Stimulated activated CD4-positive, alpha-beta T cell treated with anti-CD3 and anti-CD28 coated beads, Interleukin-2, amount 100 ng/mL, for 48 hours (primary cell): ENCODE measurements around the gene INSYN2B.
"Not testable (repeated sequence)": the region's sequence is repeated elsewhere in the genome, so short reads cannot be mapped to it uniquely, and the experiment has no call there.

ENCODE experiments used
- DNase-seq, 2 donors: peaks; one replicate each; pipeline ENCODE4 v3.0.0-alpha.2; 2020

INSYN2B gene

GRCh38 chr5:169840405-169840804 lies 139.9 kb downstream of the INSYN2B start:
- DNase-seq = no peak

DNA sequence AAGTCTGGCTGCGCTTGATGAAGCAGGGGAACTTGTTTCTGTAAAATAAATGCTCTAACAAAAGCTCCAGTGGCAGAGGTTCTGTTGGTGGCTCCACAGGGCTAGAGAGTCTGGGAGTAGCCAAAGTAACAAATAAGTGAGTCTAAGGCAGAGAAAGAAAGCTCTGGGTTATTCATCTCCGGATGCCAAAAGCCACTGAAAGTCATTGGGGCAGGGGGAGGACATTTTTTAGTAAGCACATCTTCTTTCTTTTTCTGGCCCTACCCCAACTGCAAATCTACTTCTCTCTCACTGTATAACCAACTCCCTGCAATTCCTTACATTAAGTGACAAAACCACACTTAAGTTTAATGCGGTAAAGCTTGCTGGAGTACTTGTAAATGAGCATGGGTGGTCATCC lies 141.6 kb downstream of the INSYN2B start:
- DNase-seq = no peak

- DNase-seq = no peak
Measured at GRCh38 chr5:169837686-169838085, 142.6 kb downstream of the INSYN2B start.

DNA sequence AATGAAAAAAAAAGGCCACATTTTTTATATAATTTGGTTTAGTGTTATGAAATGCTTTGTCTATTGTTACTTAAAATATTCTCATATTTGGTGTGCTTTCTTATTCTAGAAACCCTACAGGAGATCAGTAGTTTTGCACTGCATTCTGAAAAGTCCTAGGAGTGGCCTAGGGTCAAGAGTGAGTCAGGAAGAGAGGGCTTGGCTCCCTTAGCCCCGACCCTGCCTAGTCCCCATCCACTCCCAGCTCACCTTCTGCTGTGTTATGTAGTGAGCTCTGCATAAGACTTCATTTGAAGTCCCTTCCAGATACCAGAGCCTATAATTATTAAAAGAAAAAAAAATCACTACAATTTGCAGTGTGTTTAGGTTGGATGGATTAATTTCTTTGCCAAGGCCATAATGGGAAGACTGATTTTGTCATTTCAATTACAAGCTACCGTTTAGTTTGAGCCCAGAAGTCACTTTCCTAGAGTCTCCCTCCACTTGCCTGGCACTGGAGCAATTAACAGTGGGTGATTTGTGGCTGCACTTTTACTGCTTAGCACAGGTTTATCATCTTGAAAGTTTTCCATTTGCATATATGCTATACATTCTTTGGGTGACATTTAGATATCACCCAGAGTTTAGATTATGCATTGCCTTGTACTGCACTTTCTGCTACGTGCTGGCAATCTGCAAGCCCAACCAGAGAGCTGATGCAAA lies 143.3 kb downstream of the INSYN2B start:
- no peak for DNase-seq

- not testable (repeated sequence) for DNase-seq
Measured at GRCh38 chr5:169834540-169834939, 145.8 kb downstream of the INSYN2B start.

GRCh38 chr5:169833681-169834292 lies 146.5 kb downstream of the INSYN2B start:
- not testable (repeated sequence) for DNase-seq

DNA sequence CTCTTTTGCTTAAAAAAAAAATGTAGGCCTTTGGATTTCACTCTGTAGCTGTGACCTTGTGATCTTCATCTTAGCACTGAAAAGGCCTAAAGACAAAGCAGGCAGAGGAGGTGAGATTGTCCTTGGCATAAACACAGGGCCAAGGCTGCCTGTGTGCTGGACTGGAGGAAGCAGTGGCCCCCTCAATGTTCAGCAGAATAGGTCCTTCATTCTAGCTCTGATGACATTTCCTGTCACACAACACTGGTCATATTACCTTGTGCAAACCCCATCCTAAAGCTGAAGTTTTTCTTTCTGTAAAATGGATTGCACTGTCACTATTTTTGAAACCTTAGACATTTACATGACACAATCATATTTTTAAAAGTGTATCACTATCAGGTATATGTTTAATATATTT lies 147.4 kb downstream of the INSYN2B start:
- no peak for DNase-seq

GRCh38 chr5:169832304-169832703 lies 148.0 kb downstream of the INSYN2B start:
- DNase-seq = no peak

- no peak for DNase-seq
Measured at GRCh38 chr5:169831331-169831730, 149.0 kb downstream of the INSYN2B start.

DNA sequence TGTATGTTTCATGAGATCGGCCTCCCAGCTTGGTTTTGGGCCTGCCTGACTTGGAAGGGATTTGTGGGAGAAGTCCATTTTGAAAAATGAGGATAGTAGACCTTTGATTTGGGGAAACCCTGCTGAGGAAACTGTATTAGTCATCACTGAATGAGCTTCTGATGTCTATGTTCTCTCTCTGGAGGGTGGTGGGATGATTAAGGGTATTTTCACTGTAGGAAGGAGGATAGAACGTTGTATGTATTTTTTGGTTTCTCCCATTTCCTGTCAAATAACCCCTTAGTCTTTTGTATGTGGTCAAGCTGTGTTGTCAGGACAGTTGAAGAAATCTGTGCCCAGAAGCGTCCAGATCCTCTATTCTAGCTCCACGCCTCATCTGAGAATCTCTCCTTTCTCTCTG lies 151.9 kb downstream of the INSYN2B start:
- no peak for DNase-seq

DNA sequence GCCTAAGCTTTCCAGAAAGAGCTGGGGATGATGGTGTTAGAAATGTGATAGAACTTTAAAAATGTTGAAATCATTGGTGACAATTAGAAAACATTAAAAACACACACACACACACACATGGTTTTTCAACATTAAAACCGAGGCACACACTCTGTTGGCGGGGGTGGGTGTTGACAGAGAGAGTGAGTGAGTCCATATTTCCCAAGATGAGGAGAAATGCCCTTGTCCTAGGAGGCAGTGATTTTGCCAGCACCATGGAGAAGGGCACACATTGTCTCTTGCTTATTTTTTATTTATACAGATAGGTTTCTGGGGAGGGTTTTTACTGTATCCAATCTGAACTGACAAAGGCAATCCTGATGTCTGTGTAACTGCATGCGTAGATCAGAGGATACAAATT lies 152.5 kb downstream of the INSYN2B start:
- no peak for DNase-seq

DNA sequence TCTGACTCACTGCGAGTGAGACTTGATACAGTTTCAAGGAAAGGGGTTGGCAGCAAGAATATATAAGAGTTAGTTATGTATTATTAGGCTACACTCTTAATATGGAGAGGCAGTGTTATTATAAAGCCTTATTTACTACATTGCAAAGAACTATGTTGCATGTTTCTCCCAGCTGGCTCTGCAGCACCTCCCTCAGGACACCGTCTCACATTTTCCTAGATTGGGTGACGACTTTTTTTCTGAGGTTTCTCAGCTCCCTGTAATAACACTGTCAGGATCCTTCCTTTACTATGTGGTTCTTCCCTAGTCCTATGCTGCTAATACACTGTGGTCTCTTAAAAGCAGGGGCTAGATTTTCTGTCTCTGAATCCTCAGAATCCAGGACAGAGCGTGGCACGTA lies 153.7 kb downstream of the INSYN2B start:
- DNase-seq = no peak

DNA sequence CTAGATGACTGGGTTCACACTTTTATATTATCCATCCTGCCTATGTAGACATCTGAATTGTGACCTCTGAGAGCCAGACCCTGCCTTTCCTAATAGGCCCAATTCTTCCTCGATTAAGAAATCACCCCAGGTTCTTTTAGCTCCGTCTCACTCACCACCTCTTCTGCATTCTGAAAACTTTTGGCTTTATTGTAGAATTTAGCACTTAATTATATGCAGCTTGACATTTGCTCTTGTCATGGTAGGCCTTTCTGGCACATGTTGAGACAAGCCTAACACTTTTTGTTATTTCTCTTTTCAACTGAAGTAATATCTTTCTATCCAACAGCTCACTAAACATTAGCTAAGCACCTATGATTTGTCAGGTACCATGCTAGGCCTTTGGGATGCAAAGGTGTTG lies 163.3 kb downstream of the INSYN2B start:
- no peak for DNase-seq

DNA sequence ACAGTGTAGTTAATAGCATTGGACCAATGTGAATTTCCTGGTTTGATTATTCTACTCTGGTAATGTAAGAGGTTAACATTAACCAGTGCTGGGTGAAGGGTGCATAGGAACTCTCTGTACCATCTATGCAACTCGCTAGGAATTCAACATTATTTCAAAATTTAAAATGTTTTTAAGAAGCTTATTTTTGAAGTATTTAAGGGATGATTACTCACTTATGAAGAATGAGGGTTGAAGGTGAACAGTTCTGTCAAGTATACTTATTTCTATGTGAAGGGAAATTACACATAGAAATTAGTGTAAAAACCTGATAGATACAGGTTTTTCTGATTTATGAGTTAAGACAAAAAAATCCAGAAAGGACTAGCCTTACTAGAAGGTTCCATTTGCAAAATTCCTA lies 165.8 kb downstream of the INSYN2B start:
- DNase-seq = no peak
